ENCODE results near the gene RNF128. TPM values are rescaled to one million over a fixed set of nuclear protein-coding genes. Genes with fewer than 3 reads are reported as not detected.

Gene RNF128, protein sequence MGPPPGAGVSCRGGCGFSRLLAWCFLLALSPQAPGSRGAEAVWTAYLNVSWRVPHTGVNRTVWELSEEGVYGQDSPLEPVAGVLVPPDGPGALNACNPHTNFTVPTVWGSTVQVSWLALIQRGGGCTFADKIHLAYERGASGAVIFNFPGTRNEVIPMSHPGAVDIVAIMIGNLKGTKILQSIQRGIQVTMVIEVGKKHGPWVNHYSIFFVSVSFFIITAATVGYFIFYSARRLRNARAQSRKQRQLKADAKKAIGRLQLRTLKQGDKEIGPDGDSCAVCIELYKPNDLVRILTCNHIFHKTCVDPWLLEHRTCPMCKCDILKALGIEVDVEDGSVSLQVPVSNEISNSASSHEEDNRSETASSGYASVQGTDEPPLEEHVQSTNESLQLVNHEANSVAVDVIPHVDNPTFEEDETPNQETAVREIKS
- total RNA-seq, result not detected in 2 replicates

DNA sequence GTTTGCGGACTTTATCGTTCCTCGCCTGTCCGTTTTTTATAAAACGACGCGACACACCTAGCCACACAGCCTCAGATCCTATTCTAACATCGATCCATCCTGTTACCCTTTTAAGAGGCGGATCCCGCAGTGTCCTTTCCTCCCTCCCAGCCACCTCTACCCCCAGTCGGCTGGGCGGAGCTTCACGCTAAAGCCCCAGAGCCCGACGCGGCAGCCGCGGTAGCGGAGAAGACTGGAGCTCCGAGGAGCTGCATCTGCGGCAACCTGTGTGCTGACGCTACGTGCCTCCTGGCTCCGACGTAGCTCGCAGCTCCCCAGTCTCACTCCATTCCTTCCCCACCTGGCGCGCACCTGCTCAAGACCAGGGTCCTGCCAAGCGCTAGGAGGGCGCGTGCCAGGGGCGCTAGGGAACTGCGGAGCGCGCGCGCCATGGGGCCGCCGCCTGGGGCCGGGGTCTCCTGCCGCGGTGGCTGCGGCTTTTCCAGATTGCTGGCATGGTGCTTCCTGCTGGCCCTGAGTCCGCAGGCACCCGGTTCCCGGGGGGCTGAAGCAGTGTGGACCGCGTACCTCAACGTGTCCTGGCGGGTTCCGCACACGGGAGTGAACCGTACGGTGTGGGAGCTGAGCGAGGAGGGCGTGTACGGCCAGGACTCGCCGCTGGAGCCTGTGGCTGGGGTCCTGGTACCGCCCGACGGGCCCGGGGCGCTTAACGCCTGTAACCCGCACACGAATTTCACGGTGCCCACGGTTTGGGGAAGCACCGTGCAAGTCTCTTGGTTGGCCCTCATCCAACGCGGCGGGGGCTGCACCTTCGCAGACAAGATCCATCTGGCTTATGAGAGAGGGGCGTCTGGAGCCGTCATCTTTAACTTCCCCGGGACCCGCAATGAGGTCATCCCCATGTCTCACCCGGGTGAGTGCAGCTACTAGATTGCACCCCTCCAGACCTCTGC lies at the start of gene RNF128:
Gene RNF128, plus strand, starts transcription at position 217 of the 953 bp plus-strand sequence. Its CDS starts 213 bp downstream, at position 430.

DNA sequence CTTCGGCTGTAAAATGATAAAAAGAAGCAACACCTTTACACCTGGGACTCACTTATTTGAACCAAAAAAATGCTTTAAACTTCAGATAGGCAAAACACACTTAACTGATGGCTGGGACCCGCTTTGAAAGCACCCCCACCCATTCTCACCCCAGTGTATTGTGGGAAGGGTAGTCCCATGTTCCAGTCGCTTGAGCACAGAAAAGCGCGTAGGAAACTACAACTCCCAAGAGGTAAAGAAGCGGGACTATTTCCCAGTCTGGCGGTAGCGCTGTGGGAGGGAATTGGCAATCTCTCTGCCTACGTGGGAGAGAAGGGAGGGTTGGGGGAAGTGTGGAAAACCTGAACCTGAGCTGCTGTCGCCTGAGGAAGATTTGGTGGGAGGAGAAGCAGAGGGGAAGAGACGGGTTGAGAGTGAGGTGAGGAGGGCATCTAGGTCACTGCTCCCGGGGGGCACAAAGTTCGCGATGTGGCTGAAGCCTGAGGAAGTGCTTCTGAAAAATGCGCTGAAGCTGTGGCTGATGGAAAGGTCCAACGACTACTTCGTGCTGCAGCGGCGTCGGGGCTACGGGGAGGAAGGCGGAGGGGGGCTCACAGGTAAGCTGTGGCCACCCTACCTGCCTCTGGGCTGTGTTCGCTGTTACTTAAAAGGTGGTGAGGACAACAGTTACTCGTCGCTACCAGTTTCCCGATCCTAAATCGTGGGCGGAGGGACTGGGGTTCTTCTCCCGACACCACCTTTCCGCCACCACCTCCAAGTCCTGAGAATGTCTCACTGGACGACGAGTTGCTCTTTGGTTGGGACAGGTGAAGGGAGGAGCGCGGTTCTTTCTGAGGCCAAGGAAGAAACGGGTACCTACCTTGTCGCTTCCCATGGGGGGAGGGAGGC lies 76.1 kb downstream of the RNF128 start, which contains the start of gene TBC1D8B:
Gene TBC1D8B, plus strand, starts transcription at position 286 of the 888 bp plus-strand sequence. Its CDS starts 181 bp downstream, at position 467.

Other genes with a start within 250 kb of the RNF128 start
- 0.26 and 1.1 TPM in 2 replicates for gene RADX, start 114.7 kb upstream of the RNF128 start, total RNA-seq
- 17.1 and 17.9 TPM in 2 replicates for gene TBC1D8B, start 76.0 kb downstream of the RNF128 start, total RNA-seq
- gene RIPPLY1, start 176.6 kb downstream of the RNF128 start, total RNA-seq, result 0.13 TPM in 1 of 2 replicates, not detected in the other
- gene CLDN2, start 193.7 kb downstream of the RNF128 start, total RNA-seq, result not detected in 2 replicates

Data from articular chondrocyte of knee joint (primary cell).